Aorta (tissue), 5 donors: Measurements from ENCODE around the gene UGP2. TPM values are rescaled to one million over a fixed set of nuclear protein-coding genes. Genes with fewer than 3 reads are reported as not detected.
"Not testable (repeated sequence)": the region's sequence is repeated elsewhere in the genome, so short reads cannot be mapped to it uniquely, and the experiment has no call there.

ENCODE experiments used
- ATAC-seq: fragments of 200-7000 bp; cut with Tn5 transposase; one replicate; pipeline ENCODE4 v1.9.1; 2022; ENCODE audit warnings: moderate library complexity; ENCODE audit not compliant: low FRiP score
- DNase-seq, 2 donors: peaks; one replicate each; pipeline ENCODE4 v3.0.0-alpha.2; 2020
- H3K27ac ChIP-seq, 2 donors: one replicate each; pipeline ENCODE4 v1.5.1; 2013; ENCODE audit warnings: low read length in 2 of 2, mild to moderate bottlenecking in 2 of 2, moderate library complexity in 2 of 2, control low read depth in 1 of 2, inconsistent platforms in 1 of 2, low read depth in 1 of 2
- H3K27me3 ChIP-seq, 2 donors: one replicate each; pipeline ENCODE4 v1.6.1; 2013; ENCODE audit warnings: control low read depth in 1 of 2, low read length in 1 of 2, mild to moderate bottlenecking in 1 of 2, moderate library complexity in 1 of 2; ENCODE audit not compliant: insufficient read depth in 2 of 2, control insufficient read depth in 1 of 2
- H3K36me3 ChIP-seq, 2 donors: one replicate each; pipeline ENCODE4 v1.6.1; 2013; ENCODE audit warnings: control low read depth in 1 of 2, low read length in 1 of 2, mild to moderate bottlenecking in 1 of 2; ENCODE audit not compliant: insufficient read depth in 2 of 2, control insufficient read depth in 1 of 2
- H3K4me1 ChIP-seq, 2 donors: one replicate each; pipeline ENCODE4 v1.6.1; 2013; ENCODE audit warnings: low read length in 2 of 2, control low read depth in 1 of 2, mild to moderate bottlenecking in 1 of 2, moderate library complexity in 1 of 2; ENCODE audit not compliant: insufficient read depth in 2 of 2, control insufficient read depth in 1 of 2
- H3K4me3 ChIP-seq, 2 donors: one replicate each; pipeline ENCODE4 v1.5.1; 2013; ENCODE audit warnings: low read length in 2 of 2, control low read depth in 1 of 2, mild to moderate bottlenecking in 1 of 2
- H3K9me3 ChIP-seq: one replicate; pipeline ENCODE4 v1.6.1; 2013; ENCODE audit warnings: mild to moderate bottlenecking, low read length; ENCODE audit not compliant: control insufficient read depth
- WGBS, 2 donors: extraction: QIAGEN DNeasy Blood & Tissue Kit; methylation state at CpG; one replicate each; pipeline ENCODE4 v1.1.7; 2013; 5-methylcytosine and 5-hydroxymethylcytosine counted together
- intact Hi-C, 2 donors: fragments of 100-400 bp; cut with DNase I; formaldehyde crosslinking; loops; one replicate each; pipeline versions ENCODE4 v1.14.2 to v1.15.0; 2022
- polyA plus RNA-seq, 2 donors: library from polyadenylated mRNA; stranded (reverse); fragments of 200-250 nt; gene quantifications; one replicate each; pipeline ENCODE4 v1.2.3, GENCODE V29; 2013
- total RNA-seq, 2 donors: library from RNA; stranded (reverse); fragmentation: NEBNext Ultra II Directional; extraction: Animal tissue kit (Norgen Biotek cat#: 25700); gene quantifications; one replicate each; pipeline ENCODE4 v1.2.1, GENCODE V29; 2021
- donor health status: healthy with polysubstance abuse.
- donor health status: Bipolar disorder and iron deficiency.
- donor health status: DM: no; HTN: no; CAD: no.
- donor health status: DM: no; HTN: no; CAD: no.
- donor health status: DM: yes; HTN: yes; CAD: no.

The UGP2 gene
- total and polyA plus RNA-seq, 4 donors: 166 to 422 (median 179) TPM

- Histone ChIP-seq H3K4me1 (no peaks in the 10 kb centered on the region), H3K36me3 (no peaks in the 10 kb centered on the region), H3K27ac (no peak overlapping the region), H3K9me3 (no peaks in the 10 kb centered on the region), H3K4me3 (no peak overlapping the region), H3K27me3 (no peaks in the 10 kb centered on the region)
- intact Hi-C loops: no loop called here
- DNase-seq (no peak), ATAC-seq (no peak)
- WGBS, 2 donors: 98 to 99% methylated on average over 3 of the region's 3 CpGs
Measured at GRCh38 chr2:63811063-63811462, 30.6 kb upstream of the UGP2 start.

GRCh38 chr2:63811870-63812269 lies 29.8 kb upstream of the UGP2 start:
- H3K4me1 ChIP-seq, H3K27ac ChIP-seq, H3K27me3 ChIP-seq, H3K4me3 ChIP-seq, DNase-seq, intact Hi-C loops, H3K9me3 ChIP-seq, ATAC-seq, H3K36me3 ChIP-seq: not testable (repeated sequence)
- 98 to 99% methylated on average over 7 of the region's 7 CpGs for WGBS, 2 donors

GRCh38 chr2:63814114-63814513 lies 27.6 kb upstream of the UGP2 start:
- intact Hi-C loops: no loop called here
- no peak for DNase-seq
- ATAC-seq: no peak
- Histone ChIP-seq H3K4me1 (no peaks in the 10 kb centered on the region), H3K27ac (no peak overlapping the region), H3K36me3 (no peaks in the 10 kb centered on the region), H3K9me3 (no peaks in the 10 kb centered on the region), H3K4me3 (no peak overlapping the region), H3K27me3 (no peaks in the 10 kb centered on the region)
- 84 to 91% methylated on average over 1 of the region's 1 CpG for WGBS, 2 donors

GRCh38 chr2:63817382-63817781 lies 24.3 kb upstream of the UGP2 start:
- H3K4me1 ChIP-seq: peaks cover 0 to 2% of the 10 kb centered on the region in 2 donors
- WGBS, 2 donors: 50 to 70% methylated on average over 2 of the region's 2 CpGs
- intact Hi-C loops: no loop called here

GRCh38 chr2:63818271-63818670 lies 23.4 kb upstream of the UGP2 start:
- intact Hi-C loops: no loop called here
- H3K27ac ChIP-seq: no peak overlapping the region
- H3K4me3 ChIP-seq: no peak overlapping the region
- DNase-seq (no peak), ATAC-seq (no peak)
- peaks cover 0 to 2% of the 10 kb centered on the region in 2 donors for H3K4me1 ChIP-seq
- H3K36me3 ChIP-seq: no peaks in the 10 kb centered on the region
- no peaks in the 10 kb centered on the region for H3K9me3 ChIP-seq
- WGBS, 2 donors: 67 to 68% methylated on average over 2 of the region's 2 CpGs
- no peaks in the 10 kb centered on the region for H3K27me3 ChIP-seq

More at GRCh38 chr2:63817382-63817781, 24.3 kb upstream of the UGP2 start:
- Histone ChIP-seq H3K4me3 (no peak overlapping the region), H3K9me3 (no peaks in the 10 kb centered on the region), H3K27ac (no peak overlapping the region), H3K36me3 (no peaks in the 10 kb centered on the region), H3K27me3 (no peaks in the 10 kb centered on the region)
- DNase-seq (no peak), ATAC-seq (no peak)

- intact Hi-C loops: no loop called here
- no peaks in the 10 kb centered on the region for H3K27me3 ChIP-seq
- peaks cover 0 to 2% of the 10 kb centered on the region in 2 donors for H3K4me1 ChIP-seq
- DNase-seq (no peak), ATAC-seq (no peak)
- no peaks in the 10 kb centered on the region for H3K9me3 ChIP-seq
- no peaks in the 10 kb centered on the region for H3K36me3 ChIP-seq
- H3K27ac ChIP-seq: peak overlapping the region in 1 of 2 donors; percentile 19
- no peak overlapping the region for H3K4me3 ChIP-seq
- 45 to 48% methylated on average over 3 of the region's 3 CpGs for WGBS, 2 donors
Measured at GRCh38 chr2:63819256-63819655, 22.4 kb upstream of the UGP2 start.

GRCh38 chr2:63819765-63820717 lies 21.7 kb upstream of the UGP2 start:
- H3K4me1 ChIP-seq: peaks cover 0 to 2% of the 10 kb centered on the region in 2 donors
- peak overlapping the region in 1 of 2 donors; percentile 36 for H3K27ac ChIP-seq
- intact Hi-C loops: no loop called here
- no peaks in the 10 kb centered on the region for H3K36me3 ChIP-seq
- peak; percentile 77 for ATAC-seq
- 9 to 10% methylated on average over 6 of the region's 6 CpGs for WGBS, 2 donors
- H3K4me3 ChIP-seq: no peak overlapping the region
- DNase-seq: no peak
- no peaks in the 10 kb centered on the region for H3K9me3 ChIP-seq
- H3K27me3 ChIP-seq: no peaks in the 10 kb centered on the region

GRCh38 chr2:63820969-63821368 lies 20.7 kb upstream of the UGP2 start:
- Histone ChIP-seq H3K27ac (no peak overlapping the region), H3K4me3 (no peak overlapping the region), H3K4me1 (peaks cover 3 to 5% of the 10 kb centered on the region in 2 donors), H3K36me3 (no peaks in the 10 kb centered on the region), H3K27me3 (no peaks in the 10 kb centered on the region), H3K9me3 (no peaks in the 10 kb centered on the region)
- WGBS, 2 donors: 80 to 88% methylated on average over 1 of the region's 1 CpG
- DNase-seq (no peak), ATAC-seq (no peak)
- intact Hi-C loops: no loop called here

GRCh38 chr2:63821396-63821795 lies 20.3 kb upstream of the UGP2 start:
- H3K9me3 ChIP-seq: no peaks in the 10 kb centered on the region
- DNase-seq (no peak), ATAC-seq (no peak)
- H3K4me1 ChIP-seq: peaks cover 3 to 5% of the 10 kb centered on the region in 2 donors
- H3K27me3 ChIP-seq: no peaks in the 10 kb centered on the region
- peak overlapping the region in 1 of 2 donors; percentile 25 for H3K27ac ChIP-seq
- H3K4me3 ChIP-seq: no peak overlapping the region
- no peaks in the 10 kb centered on the region for H3K36me3 ChIP-seq
- 55 to 61% methylated on average over 3 of the region's 3 CpGs for WGBS, 2 donors
- intact Hi-C loops: no loop called here
